Stimulated activated CD4-positive, alpha-beta T cell treated with anti-CD3 and anti-CD28 coated beads, Interleukin-15, amount 100 ng/mL, for 24 hours (primary cell): ENCODE measurements around the gene CERS6.

Experiments
- DNase-seq: peaks from one replicate; pipeline ENCODE4 v3.0.0-alpha.2; 2020

The CERS6 gene

DNA sequence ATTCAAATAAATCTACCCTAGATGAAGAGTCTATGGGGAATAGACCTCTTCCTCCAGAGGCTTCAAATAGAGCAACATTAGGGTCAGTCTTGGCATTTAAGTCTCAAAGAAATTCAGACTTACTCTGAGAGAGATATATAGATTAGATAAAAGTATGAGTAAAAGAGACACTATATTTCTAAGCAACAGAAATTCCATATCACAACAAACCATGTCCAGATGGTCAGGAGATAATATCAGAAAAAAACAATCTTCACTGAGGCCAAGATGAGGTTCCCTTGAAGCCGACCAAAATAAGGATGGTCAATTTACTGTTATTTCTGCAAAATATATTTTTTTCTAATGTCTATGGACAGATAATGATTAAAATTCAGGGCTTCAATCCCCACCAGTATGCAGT lies 257.3 kb downstream of the CERS6 start:
- DNase-seq, result no peak

DNA sequence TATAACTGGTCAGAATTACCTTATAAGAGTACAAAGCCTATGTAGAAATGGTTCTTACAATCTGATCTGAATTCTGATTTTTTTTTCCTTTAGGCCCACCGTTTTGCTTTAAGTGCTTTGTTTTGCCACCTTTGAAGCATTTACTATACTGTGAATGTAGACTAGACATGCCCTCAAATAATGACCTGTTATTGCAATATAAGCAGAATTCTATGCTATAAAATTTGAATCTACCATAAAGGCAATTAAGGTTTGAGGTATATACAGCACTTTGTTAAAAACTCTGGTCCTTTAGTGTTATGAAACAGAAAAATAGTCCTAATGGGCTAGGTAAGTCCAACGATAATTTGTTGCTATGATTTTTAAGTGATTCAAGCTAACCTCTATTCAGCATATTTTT lies 259.8 kb downstream of the CERS6 start:
- no peak for DNase-seq

DNA sequence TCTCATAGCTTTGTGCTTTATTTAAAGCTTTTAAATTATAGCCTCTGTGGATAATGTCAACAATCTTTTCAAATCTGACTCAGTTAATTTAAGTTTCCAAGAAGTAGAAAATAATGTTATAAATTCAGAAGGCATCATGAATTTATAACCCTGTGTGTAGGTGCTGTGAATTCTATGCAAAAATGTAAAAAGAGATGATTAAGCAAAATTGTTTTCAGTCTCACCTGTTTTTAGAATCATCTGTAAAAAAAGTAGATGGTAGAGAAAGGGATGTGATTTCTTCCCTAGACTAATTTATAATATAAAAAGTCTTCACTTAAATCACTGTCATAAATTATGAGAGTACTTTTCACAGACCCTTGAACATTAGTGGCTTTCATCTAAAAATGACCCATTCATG lies 260.8 kb downstream of the CERS6 start:
- no peak for DNase-seq

DNA sequence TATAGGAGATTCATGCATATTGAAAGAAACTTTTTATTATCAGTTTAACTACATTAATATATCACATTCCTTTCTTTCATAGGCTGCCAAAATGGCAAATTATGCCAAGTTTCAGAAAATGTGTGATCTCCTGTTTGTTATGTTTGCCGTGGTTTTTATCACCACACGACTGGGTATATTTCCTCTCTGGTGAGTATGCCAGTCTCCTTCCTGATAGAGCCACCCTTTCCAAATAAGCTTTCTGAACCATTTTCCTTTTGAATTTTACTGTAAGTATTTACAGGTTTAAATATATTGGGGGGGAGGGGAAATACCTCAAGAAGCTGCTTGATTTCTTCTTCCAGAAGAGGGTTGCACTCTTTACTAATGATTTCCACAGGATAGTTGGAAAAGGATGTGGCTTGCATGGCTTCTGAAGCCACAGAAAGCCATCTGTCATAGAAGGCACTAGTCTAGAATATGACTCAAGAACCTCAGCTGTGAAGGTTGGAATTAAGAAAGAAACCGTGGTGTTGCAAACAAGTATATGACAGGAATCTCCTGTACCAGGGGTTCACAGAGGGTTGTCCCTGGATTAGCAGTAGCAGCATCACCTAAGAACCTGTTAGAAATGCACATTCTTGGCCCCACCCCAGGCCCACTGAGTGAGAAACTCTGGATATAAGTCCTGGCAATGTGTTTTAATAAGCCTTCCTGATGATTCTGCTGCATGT lies 261.9 kb downstream of the CERS6 start:
- no peak for DNase-seq

DNA sequence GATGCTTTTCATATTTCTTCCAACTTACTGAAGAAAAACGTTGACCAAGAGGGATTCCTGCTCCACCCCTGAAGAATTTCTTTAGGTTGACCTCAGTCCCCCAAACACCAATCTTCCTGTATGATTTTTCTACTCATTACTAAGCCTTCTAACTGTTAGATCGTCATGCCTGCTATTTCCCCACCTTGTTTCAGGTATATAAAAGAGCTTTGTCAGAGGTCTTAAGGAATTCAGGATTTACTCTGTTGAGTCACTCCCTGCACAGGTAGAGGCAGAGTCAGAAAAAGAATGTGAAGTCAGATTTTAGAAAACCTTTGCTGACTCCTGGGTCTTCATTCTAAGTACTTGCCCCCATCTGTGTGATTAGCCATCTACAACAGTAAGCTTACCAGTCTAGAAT lies 262.6 kb downstream of the CERS6 start:
- DNase-seq, result no peak

DNA sequence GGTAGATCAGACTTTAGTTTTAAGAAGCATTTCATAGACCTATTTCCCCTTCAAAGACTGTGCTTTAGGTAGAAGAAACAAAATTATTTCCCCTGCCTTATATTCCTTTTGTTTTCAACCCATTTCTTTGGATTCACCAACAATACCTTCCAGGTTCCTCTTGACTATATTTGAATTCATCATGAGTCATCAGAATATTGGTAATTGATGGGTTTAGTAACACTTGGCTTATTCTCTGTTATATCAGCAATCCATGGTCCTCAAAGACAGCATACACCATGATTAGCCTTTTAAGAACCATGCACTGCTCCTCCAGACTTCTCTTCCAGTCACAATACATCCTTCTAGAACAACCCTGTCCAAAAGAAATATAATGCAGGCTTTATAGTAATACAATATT lies 263.4 kb downstream of the CERS6 start:
- DNase-seq, result no peak

DNA sequence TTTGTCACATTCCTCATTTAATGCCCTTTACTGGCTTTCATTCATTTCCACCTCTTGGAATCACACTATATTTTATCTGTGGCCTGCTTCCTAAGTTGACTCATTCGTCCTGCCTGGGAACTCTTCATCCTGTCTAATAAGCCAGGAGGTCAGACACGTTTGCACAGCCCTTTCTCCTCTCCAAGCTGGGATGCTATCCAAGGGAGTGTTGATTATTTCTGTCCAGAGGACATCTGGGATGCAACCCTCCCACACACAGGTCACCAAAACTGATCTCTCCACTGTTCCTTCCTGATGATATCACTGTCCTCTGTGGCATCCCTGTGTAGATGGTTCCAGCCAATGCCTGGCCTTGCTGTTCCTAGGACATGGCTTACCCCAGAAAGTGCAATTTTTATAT lies 266.5 kb downstream of the CERS6 start:
- no peak for DNase-seq

DNA sequence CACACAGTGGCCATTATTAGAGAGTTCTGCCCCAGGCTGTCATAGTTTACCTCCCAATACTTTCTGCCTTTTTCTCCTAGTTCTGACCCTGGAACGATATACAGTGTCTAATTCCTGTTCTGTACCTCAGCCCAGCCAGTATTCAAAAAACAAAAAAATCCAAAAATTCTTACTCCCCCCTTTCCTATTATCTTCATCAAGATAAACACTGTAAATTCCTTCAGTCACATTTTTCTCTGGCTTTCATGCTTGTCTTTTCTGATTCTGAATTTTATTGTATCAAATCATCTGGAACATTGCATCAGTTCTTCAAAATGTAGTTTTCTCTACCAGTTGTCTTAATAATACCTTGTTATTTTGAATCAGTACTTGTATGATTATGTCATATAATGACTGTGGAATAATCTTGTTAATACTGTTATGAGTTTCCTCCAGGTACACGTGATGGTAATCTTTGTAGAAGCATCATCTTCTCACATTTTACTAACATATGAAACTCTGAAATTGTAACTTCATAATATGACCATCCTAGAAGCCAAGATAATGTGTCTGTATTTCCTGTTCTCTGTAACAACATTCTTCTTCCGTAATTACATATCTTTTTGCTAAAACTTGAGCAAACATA lies 267.3 kb downstream of the CERS6 start:
- DNase-seq, result no peak

DNA sequence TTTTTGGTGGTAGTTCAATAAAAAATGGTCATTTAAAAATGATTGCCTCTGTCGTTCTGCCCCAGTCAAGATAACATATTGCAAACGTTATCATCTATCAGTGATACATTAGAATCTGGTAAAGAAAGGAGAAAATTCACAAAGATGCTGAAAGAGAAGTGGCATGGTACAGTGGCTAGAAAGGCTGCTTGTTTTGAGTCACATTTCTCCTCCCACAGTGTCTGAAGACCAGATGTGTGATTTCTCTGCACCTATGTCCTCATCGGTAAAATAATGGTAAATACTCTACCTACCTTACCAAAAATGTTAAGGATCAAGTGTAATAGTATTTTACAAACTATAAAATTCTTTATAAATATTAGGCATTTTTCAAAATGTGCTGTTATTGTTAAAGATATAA lies 270.3 kb downstream of the CERS6 start:
- no peak for DNase-seq

DNA sequence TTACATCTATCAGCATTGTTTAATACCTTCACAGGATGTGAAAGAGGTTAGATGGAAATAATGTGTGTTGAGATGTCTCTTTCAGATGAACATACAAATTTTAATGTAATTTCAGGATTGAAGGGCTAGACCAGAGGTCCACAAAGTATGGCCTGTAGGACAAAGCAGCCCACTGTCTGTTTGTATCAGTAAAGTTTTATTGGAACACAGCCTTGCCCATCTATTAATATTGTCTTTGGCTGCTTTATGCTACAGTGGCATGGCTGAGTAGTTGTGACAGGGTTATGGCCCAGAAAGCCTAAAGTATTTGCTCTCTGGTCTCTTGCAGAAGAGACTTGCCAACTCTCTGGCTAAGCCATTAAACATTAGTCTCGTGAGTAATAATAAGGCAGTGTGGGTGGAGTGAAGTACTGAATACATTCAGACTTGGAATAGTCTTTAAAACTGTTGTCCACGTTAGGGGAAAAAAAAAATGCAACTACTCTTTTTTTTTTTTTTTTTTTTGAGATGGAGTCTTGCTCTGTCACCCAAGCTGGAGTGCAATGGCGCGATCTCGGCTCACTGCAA lies 271.9 kb downstream of the CERS6 start:
- DNase-seq, result no peak

DNA sequence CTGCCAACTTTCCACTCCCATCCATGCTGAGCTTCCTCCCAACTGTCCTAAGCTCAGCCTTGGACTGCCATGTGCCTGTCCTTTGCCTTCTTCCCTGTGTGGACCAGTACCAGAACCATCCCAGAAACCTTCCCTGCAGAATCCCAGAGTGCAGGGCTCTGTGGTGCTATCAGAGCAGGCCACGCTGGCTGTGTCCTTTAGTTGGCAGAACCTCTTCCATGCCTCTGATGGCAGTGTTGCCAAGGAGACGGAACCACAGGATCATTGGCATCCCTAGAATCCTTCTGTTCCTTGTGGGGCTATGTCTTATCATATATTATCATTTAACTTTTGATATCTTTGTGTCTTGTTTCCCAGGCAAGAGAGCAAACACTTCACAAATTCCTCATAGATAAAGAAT lies 273.4 kb downstream of the CERS6 start:
- no peak for DNase-seq

DNA sequence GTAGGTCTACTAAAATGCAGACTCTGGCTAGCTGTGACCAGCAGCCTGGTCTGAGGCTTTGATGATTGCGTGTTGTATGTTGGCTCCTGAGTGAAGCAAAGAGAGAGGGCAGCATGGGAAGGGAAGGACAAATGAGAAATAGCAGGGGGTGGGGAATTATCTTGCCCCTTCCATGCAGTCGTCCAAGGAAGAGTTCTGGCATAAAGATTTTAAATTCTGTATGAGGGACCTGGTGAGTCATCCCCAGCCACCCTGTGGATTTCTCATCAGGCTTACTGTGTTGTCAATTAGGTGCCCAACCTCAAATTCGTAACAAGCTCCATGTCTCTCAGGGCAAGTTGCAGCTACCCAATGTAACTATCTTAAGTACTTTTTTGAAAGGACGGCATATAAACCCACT lies 274.3 kb downstream of the CERS6 start:
- no peak for DNase-seq

DNA sequence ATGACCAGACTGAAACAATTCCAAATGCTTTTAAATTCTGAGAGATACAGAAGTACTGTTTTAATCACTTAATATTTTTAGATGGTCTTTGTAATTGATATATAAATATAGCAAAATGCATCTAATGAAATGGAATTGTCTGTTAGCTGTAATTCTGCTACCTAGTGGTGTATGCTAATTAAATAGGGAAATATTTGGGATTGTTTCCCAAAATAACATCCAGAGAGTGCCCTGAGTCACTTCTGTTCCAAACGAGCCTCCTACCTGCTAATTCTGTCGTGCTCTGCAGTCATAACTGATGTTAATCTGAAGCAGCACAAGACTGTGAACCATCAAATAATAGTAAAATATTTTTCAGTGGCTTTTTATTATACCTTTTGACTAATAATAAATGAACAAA lies 274.9 kb downstream of the CERS6 start:
- no peak for DNase-seq

DNA sequence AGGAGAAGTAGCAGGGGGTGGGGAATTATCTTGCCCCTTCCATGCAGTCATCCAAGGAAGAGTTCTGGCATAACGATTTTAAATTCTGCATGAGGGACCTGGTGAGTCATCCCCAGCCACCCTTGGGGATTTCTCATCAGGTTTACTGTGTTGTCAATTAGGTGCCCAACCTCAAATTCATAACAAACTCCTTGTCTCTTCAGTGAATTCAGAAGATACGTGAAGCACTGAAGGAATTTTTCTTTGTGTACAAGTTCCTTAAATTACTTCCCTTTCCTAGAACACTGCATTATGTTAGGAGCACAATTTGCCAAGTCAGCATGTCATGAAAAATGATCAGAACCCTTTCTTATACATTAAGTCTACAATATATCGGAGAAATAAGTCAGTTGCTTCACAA lies 275.5 kb downstream of the CERS6 start:
- no peak for DNase-seq

DNA sequence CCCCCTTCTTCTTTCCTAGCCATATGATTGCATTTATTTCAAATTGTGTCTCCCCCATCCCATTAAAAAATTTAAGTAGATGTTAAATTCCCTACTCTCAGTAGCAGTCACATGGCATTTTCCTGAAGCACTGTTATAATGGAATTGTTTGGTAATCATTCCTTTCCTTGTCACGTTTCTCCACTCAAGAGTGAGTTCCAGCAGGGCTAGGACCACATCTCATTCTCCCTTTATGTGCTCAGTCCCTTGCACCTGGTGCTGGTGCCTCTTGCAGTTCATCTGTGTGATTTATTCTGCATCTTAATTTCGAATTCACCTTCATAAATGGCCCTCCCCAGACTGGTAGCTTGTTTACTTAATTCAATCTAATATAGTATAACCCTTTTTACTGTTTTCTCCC lies 276.0 kb downstream of the CERS6 start:
- DNase-seq, result no peak

DNA sequence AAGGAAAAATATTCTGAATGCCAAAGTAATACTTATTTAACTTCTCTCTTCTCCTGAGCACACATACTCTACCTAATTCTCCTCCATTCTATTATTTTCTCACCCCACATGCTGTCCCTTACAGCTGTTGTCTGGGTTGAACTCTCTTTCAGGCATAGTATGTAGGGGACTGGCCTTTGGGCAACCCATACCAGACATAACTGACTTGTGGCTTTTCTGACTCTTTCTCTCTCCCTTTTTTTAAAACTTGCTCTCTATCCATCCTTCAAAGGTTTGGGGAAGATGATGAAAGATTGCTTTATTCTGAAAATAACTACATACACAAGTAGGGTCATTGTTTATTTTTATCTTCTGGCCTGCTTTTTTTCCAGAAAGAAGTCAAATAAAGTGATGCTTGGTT lies 276.4 kb downstream of the CERS6 start:
- no peak for DNase-seq

DNA sequence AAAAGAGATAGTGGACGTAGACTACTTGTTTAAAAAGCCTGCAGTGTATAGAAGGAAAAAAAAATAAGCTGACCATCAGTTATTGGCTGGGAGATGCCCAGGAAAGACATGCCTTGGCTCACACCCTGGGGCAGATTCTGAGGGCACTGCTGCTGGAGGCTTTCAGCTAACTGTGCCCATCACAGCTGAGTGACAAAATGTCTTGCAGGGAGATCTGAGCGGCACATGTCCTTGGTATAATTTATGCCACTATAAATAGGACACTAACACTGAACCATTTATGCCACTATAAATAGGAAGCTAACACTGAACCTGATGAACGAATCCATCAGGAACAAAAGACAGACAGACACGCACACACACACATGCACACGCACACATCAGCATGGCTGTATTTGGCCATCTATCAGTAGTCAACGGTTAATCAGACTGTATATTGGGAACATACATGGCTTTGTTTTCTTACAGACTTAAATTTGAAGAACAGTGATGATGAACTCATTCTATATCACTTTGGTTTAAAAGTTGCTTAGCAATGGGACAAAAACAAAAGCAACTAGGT lies 278.2 kb downstream of the CERS6 start:
- no peak for DNase-seq

DNA sequence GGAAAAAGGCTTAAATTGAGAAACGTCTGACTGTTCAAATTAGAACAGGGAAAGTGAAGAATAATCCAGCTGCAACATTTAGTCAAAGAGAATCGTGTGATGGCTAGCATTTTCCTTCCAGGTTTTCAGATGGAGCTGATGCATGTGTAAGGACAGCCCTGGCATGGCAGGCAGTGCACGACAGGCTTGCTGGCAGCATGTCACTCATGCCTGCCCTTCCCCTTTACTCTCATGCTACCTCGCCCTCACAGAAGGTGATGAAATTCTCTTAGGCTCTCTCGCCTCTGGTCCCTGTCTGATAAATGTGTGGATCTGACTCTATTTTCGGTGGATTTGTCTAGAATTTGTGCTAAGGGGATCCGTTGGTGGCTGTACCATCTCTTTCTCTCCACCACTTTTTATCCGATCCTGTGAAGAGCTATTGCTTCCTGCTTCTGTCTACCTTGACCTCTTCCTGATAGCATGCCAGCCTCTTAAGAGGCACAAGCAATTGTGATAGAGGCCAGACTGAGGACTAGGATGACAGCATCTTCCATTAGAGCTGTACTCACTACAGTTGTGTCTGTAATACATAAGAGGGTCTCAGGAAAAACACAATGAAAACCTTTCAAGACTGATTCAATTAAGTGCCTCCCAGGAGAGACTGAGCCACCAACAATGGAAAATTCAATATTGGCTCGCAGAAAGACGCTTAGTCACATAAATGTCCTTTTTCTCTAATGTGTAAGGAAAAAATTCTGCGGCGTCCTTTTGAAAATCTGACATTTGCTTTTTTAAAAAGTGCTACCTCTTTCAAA lies 280.8 kb downstream of the CERS6 start:
- no peak for DNase-seq

DNA sequence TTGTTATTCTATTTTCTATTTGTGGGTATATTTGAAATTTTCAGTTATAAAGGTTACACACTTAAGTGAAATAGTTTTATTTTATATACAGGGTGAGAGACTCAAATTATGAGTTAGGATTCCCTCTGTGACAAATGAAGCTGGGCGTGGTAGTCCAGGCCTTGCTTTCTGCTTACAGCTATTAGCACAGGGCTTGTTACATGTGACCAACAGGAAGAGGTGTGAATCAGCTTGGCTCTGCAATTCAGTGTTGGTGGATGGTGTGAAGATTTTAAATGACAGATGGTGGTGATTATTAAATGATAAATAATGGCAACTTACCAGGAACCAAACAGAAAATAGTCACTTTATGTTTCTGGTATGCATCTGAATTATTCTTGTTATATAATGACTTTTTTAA lies 282.0 kb downstream of the CERS6 start:
- no peak for DNase-seq

DNA sequence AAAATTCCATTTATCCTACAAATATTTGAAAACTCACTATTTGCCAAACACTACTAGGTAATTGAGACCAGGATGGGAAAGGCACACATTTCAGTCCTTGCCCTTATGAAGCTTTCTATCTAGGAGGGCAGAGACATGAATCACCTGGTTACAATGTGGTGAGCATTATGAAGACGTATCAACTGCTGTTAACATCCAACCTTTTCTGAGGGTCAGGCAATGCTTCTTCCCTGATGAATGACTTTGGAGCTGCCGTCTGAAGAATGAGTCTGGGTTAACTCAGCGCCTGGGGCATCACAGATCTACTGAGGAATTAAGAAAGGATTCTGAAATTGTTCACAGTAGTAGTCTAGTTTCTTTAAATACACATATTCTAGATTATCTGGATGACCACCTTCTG lies 284.3 kb downstream of the CERS6 start:
- no peak for DNase-seq

DNA sequence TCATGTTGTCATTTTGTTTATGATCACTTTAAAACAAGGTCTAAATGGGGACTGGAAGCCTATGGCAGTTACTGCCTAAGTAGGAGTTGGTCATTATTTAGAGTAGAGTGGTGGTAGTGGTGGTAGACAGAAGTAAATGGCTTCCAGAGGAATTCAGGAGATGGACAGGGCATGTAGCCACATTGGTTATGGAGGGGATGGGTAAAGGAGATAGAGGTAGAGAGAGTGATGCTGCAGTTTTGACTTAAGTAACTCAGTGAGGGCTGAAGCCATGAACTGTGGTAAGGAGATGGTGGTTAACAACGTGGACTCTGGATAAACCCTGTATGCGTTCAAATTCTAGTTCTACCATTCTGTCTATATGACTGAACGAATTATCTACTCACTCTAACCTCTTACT lies 284.7 kb downstream of the CERS6 start:
- DNase-seq, result no peak

DNA sequence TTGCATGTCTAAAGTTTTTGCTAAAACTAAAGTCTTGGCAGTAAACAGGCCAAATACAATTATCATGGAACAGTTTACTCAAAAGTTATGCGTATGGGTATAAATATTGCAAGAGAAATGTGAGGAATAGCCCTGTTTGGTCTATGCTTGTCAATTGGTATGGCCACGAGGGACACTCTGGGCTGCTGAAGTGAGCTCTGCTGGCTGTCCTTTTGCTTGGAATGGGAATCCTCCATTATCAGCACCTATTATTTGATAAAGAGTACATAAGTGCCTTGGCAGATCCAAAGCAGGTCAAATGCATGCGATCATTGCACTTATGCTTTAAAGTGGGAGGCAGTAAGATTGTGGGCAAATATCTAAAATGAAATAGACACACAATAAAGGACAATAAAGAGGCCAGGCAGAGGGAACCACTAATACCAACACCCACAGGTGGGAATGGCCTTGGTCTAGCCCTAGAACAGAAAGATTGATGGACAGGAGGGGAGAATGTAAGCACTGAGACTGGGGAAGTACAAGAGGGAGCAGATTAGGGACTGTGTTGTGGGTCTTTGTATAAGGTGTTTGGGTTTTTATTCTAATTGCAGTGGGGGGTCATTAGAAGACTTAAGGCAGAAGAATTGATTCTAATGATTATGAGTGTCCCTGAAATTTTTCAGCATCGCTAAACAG lies 286.3 kb downstream of the CERS6 start:
- DNase-seq, result no peak

DNA sequence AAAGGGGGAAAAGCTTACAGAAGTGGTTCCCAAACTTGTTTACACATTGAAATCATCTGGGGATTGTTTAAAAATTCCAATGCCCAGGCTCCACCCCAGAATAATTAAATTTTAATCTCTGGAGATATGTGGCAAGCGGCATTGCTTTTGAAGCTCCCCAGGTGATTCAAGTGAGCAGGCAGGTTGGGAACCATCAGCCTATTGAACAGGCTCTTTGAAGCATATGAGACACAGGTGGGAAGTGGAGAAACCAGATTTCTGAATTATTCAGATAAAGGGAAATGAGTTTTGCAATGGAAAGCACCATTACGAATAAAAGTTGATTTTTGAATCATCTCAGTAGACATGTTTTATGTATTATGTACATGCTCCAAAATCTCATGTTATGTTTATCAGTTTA lies 288.8 kb downstream of the CERS6 start:
- DNase-seq, result no peak
